Tibial nerve (tissue), 4 donors: ENCODE results near the gene CYB561A3. TPM values are rescaled to one million over a fixed set of nuclear protein-coding genes. Genes with fewer than 3 reads are reported as not detected.

Experiments
- DNase-seq, 2 donors: peaks; one replicate each; pipeline ENCODE4 v3.0.0-alpha.2; 2019; ENCODE audit warnings: low spot score in 2 of 2
- H3K27ac ChIP-seq, 4 donors: fragments of 200-600 bp; sonication (generic) in 3 of 4; one replicate each; pipeline ENCODE4 v1.5.1; 2017 to 2019; ENCODE audit warnings: mild to moderate bottlenecking in 1 of 4
- H3K27me3 ChIP-seq, 2 donors: fragments of 200-600 bp; sonication (generic) in 1 of 2; one replicate each; pipeline versions ENCODE4 v1.5.1 to v1.6.0; 2017 to 2019
- H3K36me3 ChIP-seq, 3 donors: fragments of 200-600 bp; sonication (generic); one replicate each; pipeline ENCODE4 v1.5.1; 2018 to 2019
- H3K4me1 ChIP-seq, 4 donors: fragments of 200-600 bp; sonication (generic) in 3 of 4; one replicate each; pipeline ENCODE4 v1.5.1; 2017 to 2019
- H3K4me3 ChIP-seq, 4 donors: fragments of 200-600 bp; sonication (generic) in 3 of 4; one replicate each; pipeline ENCODE4 v1.5.1; 2017 to 2019; ENCODE audit warnings: mild to moderate bottlenecking in 1 of 4, moderate library complexity in 1 of 4
- H3K9me3 ChIP-seq, 4 donors: fragments of 200-600 bp; sonication (generic) in 3 of 4; one replicate each; pipeline ENCODE4 v1.5.1; 2017 to 2019
- CTCF ChIP-seq, 5 experiments: fragments of 200-600 bp in 3 of 5; fragments of 450-650 bp in 2 of 5; sonication (generic) in 3 of 5; IDR thresholded peaks; one replicate each; pipeline ENCODE4 v1.5.1; 2016 to 2019; ENCODE audit warnings: antibody characterized with exemption in 5 of 5, mild to moderate bottlenecking in 3 of 5, moderate library complexity in 2 of 5
- EP300 ChIP-seq, 2 donors: sonication (generic); formaldehyde crosslinking; IDR thresholded peaks; one replicate each; pipeline ENCODE4 v1.6.1; 2017; ENCODE audit warnings: antibody characterized with exemption in 2 of 2, mild to moderate bottlenecking in 1 of 2
- POLR2A ChIP-seq, 2 donors: fragments of 450-650 bp; IDR thresholded peaks; one replicate each; pipeline ENCODE4 v1.6.1; 2017; ENCODE audit warnings: antibody characterized with exemption in 2 of 2, mild to moderate bottlenecking in 2 of 2, moderate library complexity in 2 of 2
- WGBS, 2 donors: methylation state at CpG; one replicate each; pipeline ENCODE4 v1.1.5; 2018; 5-methylcytosine and 5-hydroxymethylcytosine counted together
- total RNA-seq, 4 donors: library from RNA; depleted of rRNA; stranded (reverse); fragments of >200 nt; gene quantifications; one replicate each; pipeline ENCODE4 v1.1.0, GENCODE V29; 2016

The CYB561A3 gene
- total RNA-seq, 4 donors from 2014 or later, result 44.2 to 68.2 (median 45.8) TPM

GRCh38 chr11:61332281-61332796, 29.3 kb downstream of the CYB561A3 start:
- WGBS, 2 donors, result 0% methylated on average over 23 to 24 of the region's 24 CpGs
- DNase-seq, result no peak
- H3K27me3 ChIP-seq, result no peaks in the 10 kb centered on the region
- H3K9me3 ChIP-seq, result no peaks in the 10 kb centered on the region
- peak overlapping the region; percentile 55 to 100 (median 99) for H3K4me3 ChIP-seq
- peak overlapping the region; percentile 70 to 97 (median 96) for H3K27ac ChIP-seq
- peaks cover 0 to 79% (median 20%) of the 10 kb centered on the region in 4 donors for H3K4me1 ChIP-seq
- H3K36me3 ChIP-seq, result peaks cover 0 to 27% (median 0%) of the 10 kb centered on the region in 3 donors
- TF ChIP-seq EP300 (IDR thresholded peaks at IDR 0.05) (no peak), POLR2A (IDR thresholded peaks at IDR 0.05) (no peak), CTCF (IDR thresholded peaks at IDR 0.05) (no peak)

GRCh38 chr11:61331651-61332050, 30.0 kb downstream of the CYB561A3 start:
- WGBS, 2 donors, result 58 to 63% methylated on average over 6 of the region's 6 CpGs
- peak overlapping the region in 2 of 4 donors; percentile 70 to 97 for H3K27ac ChIP-seq

GRCh38 chr11:61329871-61330270, 31.8 kb downstream of the CYB561A3 start:
- TF ChIP-seq POLR2A (IDR thresholded peaks at IDR 0.05) (no peak), EP300 (IDR thresholded peaks at IDR 0.05) (no peak), CTCF (IDR thresholded peaks at IDR 0.05) (no peak)
- Histone ChIP-seq H3K36me3 (peaks cover 0 to 51% (median 6%) of the 10 kb centered on the region in 3 donors), H3K27me3 (no peaks in the 10 kb centered on the region), H3K4me1 (peaks cover 0 to 72% (median 20%) of the 10 kb centered on the region in 4 donors), H3K27ac (no peak overlapping the region), H3K9me3 (no peaks in the 10 kb centered on the region), H3K4me3 (no peak overlapping the region)
- DNase-seq, result no peak
- 95 to 98% methylated on average over 4 of the region's 4 CpGs for WGBS, 2 donors

More at GRCh38 chr11:61331651-61332050, 30.0 kb downstream of the CYB561A3 start:
- TF ChIP-seq EP300 (IDR thresholded peaks at IDR 0.05) (no peak), CTCF (IDR thresholded peaks at IDR 0.05) (no peak), POLR2A (IDR thresholded peaks at IDR 0.05) (no peak)
- no peaks in the 10 kb centered on the region for H3K27me3 ChIP-seq
- H3K4me1 ChIP-seq, result peaks cover 0 to 80% (median 20%) of the 10 kb centered on the region in 4 donors
- H3K9me3 ChIP-seq, result no peaks in the 10 kb centered on the region
- H3K4me3 ChIP-seq, result peak overlapping the region; percentile 55 to 100 (median 99)
- H3K36me3 ChIP-seq, result peaks cover 0 to 34% (median 0%) of the 10 kb centered on the region in 3 donors
- no peak for DNase-seq

- 86 to 89% methylated on average over 9 of the region's 9 CpGs for WGBS, 2 donors
- Histone ChIP-seq H3K4me1 (peaks cover 0 to 60% (median 12%) of the 10 kb centered on the region in 4 donors), H3K9me3 (no peaks in the 10 kb centered on the region), H3K4me3 (no peak overlapping the region), H3K27me3 (no peaks in the 10 kb centered on the region), H3K36me3 (peaks cover 0 to 66% (median 18%) of the 10 kb centered on the region in 3 donors), H3K27ac (no peak overlapping the region)
- DNase-seq, result no peak
- TF ChIP-seq POLR2A (IDR thresholded peaks at IDR 0.05), result no peak
- no peak for TF ChIP-seq CTCF (IDR thresholded peaks at IDR 0.05)
- no peak for TF ChIP-seq EP300 (IDR thresholded peaks at IDR 0.05)
Observed at GRCh38 chr11:61328351-61328750, 33.3 kb downstream of the CYB561A3 start.

- Histone ChIP-seq H3K36me3 (peaks cover under 1 to 73% (median 25%) of the 10 kb centered on the region in 3 donors), H3K4me3 (no peak overlapping the region), H3K9me3 (no peaks in the 10 kb centered on the region), H3K27ac (no peak overlapping the region), H3K4me1 (peaks cover 0 to 59% (median 12%) of the 10 kb centered on the region in 4 donors), H3K27me3 (no peaks in the 10 kb centered on the region)
- TF ChIP-seq EP300 (IDR thresholded peaks at IDR 0.05) (no peak), POLR2A (IDR thresholded peaks at IDR 0.05) (no peak), CTCF (IDR thresholded peaks at IDR 0.05) (no peak)
- DNase-seq, result no peak
Observed at GRCh38 chr11:61327669-61328071, 34.0 kb downstream of the CYB561A3 start.
